Measurements from ENCODE around the gene SIL1. TPM values are rescaled to one million over a fixed set of nuclear protein-coding genes. Genes with fewer than 3 reads are reported as not detected.
"Not testable (repeated sequence)": the region's sequence is repeated elsewhere in the genome, so short reads cannot be mapped to it uniquely, and the experiment has no call there.

Gene SIL1
- polyA plus RNA-seq, 1 donor (not counting 4 experiments of a cell fraction or from before 2014, with no cell fraction given) = 45.4 TPM

- FAIRE-seq (no peak), DNase-seq (ENCODE audit: low read depth, low spot score) (no peak)
- Histone ChIP-seq H3K36me3 (ENCODE audit: control insufficient read depth in 2 of 2, extremely low read depth in 1 of 2, insufficient read depth in 2 of 2, low read length in 2 of 2) (no peaks in the 10 kb centered on the region), H3K9me1 (ENCODE audit: control insufficient read depth, extremely low read depth, insufficient read depth, low read length) (no peaks in the 10 kb centered on the region), H3K9ac (ENCODE audit: control insufficient read depth, extremely low read depth, insufficient read depth, low read length) (no peak overlapping the region), H3K9me3 (ENCODE audit: control insufficient read depth, low read depth, low read length) (peaks cover 2% of the 10 kb centered on the region), H3K27me3 (ENCODE audit: control insufficient read depth, extremely low read depth, insufficient read depth, low read length) (no peaks in the 10 kb centered on the region), H3K27ac (ENCODE audit: control insufficient read depth, insufficient read depth, low read length) (no peak overlapping the region), H3K4me3 (ENCODE audit: control insufficient read depth in 2 of 3, extremely low read depth in 1 of 3, insufficient read depth in 2 of 3, low read depth in 1 of 3, low read length in 3 of 3) (no peak overlapping the region), H4K20me1 (ENCODE audit: control insufficient read depth, extremely low read depth, insufficient read depth, low read length) (no peaks in the 10 kb centered on the region), H3K79me2 (ENCODE audit: control insufficient read depth, insufficient read depth, low read length) (no peaks in the 10 kb centered on the region), H3K4me2 (ENCODE audit: control insufficient read depth, extremely low read depth, insufficient read depth, low read depth, low read length) (peak overlapping the region; percentile 10), H2AFZ (ENCODE audit: control insufficient read depth, low read length) (peak overlapping the region; percentile 68), H3K4me1 (ENCODE audit: control insufficient read depth, extremely low read depth, insufficient read depth, low read length) (peaks cover 6% of the 10 kb centered on the region)
- dilution Hi-C loops (cut with MboI; ENCODE audit: extremely low pct_ligation_motif_present, low sequenced_read_pairs) = no loop called here
- TF ChIP-seq EZH2 (IDR thresholded peaks at IDR 0.05; ENCODE audit: low read length) = no peak
- TF ChIP-seq, protein P1, sequence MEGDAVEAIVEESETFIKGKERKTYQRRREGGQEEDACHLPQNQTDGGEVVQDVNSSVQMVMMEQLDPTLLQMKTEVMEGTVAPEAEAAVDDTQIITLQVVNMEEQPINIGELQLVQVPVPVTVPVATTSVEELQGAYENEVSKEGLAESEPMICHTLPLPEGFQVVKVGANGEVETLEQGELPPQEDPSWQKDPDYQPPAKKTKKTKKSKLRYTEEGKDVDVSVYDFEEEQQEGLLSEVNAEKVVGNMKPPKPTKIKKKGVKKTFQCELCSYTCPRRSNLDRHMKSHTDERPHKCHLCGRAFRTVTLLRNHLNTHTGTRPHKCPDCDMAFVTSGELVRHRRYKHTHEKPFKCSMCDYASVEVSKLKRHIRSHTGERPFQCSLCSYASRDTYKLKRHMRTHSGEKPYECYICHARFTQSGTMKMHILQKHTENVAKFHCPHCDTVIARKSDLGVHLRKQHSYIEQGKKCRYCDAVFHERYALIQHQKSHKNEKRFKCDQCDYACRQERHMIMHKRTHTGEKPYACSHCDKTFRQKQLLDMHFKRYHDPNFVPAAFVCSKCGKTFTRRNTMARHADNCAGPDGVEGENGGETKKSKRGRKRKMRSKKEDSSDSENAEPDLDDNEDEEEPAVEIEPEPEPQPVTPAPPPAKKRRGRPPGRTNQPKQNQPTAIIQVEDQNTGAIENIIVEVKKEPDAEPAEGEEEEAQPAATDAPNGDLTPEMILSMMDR (optimal IDR thresholded peaks at IDR 0.05 in 1 of 3, IDR thresholded peaks at IDR 0.05 in 1 of 3, conservative IDR thresholded peaks at IDR 0.05 in 1 of 3; ENCODE audit: extremely low read depth in 1 of 3, insufficient read depth in 2 of 3, low read length in 3 of 3) = no peak
Measured at GRCh38 chr5:139222346-139222745, 24.2 kb upstream of the SIL1 start.

- H4K20me1 ChIP-seq (ENCODE audit: control insufficient read depth, extremely low read depth, insufficient read depth, low read length); H3K9me3 ChIP-seq (ENCODE audit: control insufficient read depth, low read depth, low read length); H3K4me2 ChIP-seq (ENCODE audit: control insufficient read depth, extremely low read depth, insufficient read depth, low read depth, low read length); H2AFZ ChIP-seq (ENCODE audit: control insufficient read depth, low read length); H3K36me3 ChIP-seq (ENCODE audit: control insufficient read depth in 2 of 2, extremely low read depth in 1 of 2, insufficient read depth in 2 of 2, low read length in 2 of 2); DNase-seq (ENCODE audit: low read depth, low spot score); H3K27me3 ChIP-seq (ENCODE audit: control insufficient read depth, extremely low read depth, insufficient read depth, low read length); H3K79me2 ChIP-seq (ENCODE audit: control insufficient read depth, insufficient read depth, low read length); H3K9ac ChIP-seq (ENCODE audit: control insufficient read depth, extremely low read depth, insufficient read depth, low read length); dilution Hi-C loops (cut with MboI; ENCODE audit: extremely low pct_ligation_motif_present, low sequenced_read_pairs); H3K4me3 ChIP-seq (ENCODE audit: control insufficient read depth in 2 of 3, extremely low read depth in 1 of 3, insufficient read depth in 2 of 3, low read depth in 1 of 3, low read length in 3 of 3); H3K9me1 ChIP-seq (ENCODE audit: control insufficient read depth, extremely low read depth, insufficient read depth, low read length); H3K4me1 ChIP-seq (ENCODE audit: control insufficient read depth, extremely low read depth, insufficient read depth, low read length); H3K27ac ChIP-seq (ENCODE audit: control insufficient read depth, insufficient read depth, low read length); FAIRE-seq: not testable (repeated sequence)
Measured at GRCh38 chr5:139218038-139218437, 19.9 kb upstream of the SIL1 start.
